PC-9 (cell line): ENCODE measurements around the gene NPAP1. TPM values are rescaled to one million over a fixed set of nuclear protein-coding genes. Genes with fewer than 3 reads are reported as not detected.

Source experiments
- BruUV-seq: library from RNA; stranded (reverse); fragments of 400-500 nt; replicated peaks from 2 replicates; lab custom pipeline; 2021; lab: Mats Ljungman, UMichigan
- CTCF ChIA-PET: fragments of 300-600 bp; sonication (Branson Sonifier 250); formaldehyde crosslinking; loops from one replicate; lab custom pipeline; 2022; ENCODE audit warnings: antibody characterized with exemption; lab: Charles Lee
- POLR2A ChIA-PET: fragments of 300-600 bp; sonication (Branson Sonifier 250); formaldehyde crosslinking; loops from one replicate; lab custom pipeline; 2022; ENCODE audit warnings: antibody characterized with exemption; ENCODE audit not compliant: unreplicated experiment; lab: Charles Lee
- DNase-seq, 2 experiments: peaks; one replicate each; pipeline versions ENCODE4 v3.0.0 to v3.0.0-alpha.2; 2015 to 2022; ENCODE audit warnings: mixed read lengths in 1 of 2
- H2AFZ ChIP-seq: fragments of 200-600 bp; sonication (generic); 2 replicates; pipeline ENCODE4 v1.8.1; 2017; ENCODE audit warnings: antibody characterized with exemption
- H3F3A ChIP-seq: fragments of 200-600 bp; sonication (generic); 2 replicates; pipeline ENCODE4 v1.8.1; 2017; ENCODE audit warnings: antibody characterized with exemption, mild to moderate bottlenecking, low read depth; ENCODE audit not compliant: insufficient read depth
- H3K27ac ChIP-seq: fragments of 200-600 bp; sonication (generic); 2 replicates; pipeline ENCODE4 v1.6.1; 2016; ENCODE audit warnings: mixed run types
- H3K27me3 ChIP-seq: fragments of 200-600 bp; sonication (generic); 2 replicates; pipeline ENCODE4 v1.6.1; 2016; ENCODE audit warnings: low read depth, mixed run types; ENCODE audit not compliant: insufficient read depth
- H3K36me3 ChIP-seq: fragments of 200-600 bp; sonication (generic); 2 replicates; pipeline ENCODE4 v1.6.1; 2016; ENCODE audit warnings: low read depth, mixed run types
- H3K4me1 ChIP-seq: fragments of 200-600 bp; sonication (generic); replicated peaks from 2 replicates; pipeline ENCODE4 v1.6.1; 2016; ENCODE audit warnings: mixed run types; ENCODE audit not compliant: insufficient read depth
- H3K4me2 ChIP-seq: fragments of 200-600 bp; sonication (generic); 2 replicates; pipeline ENCODE4 v1.6.1; 2017; ENCODE audit warnings: mixed run types
- H3K4me3 ChIP-seq: fragments of 200-600 bp; sonication (generic); 2 replicates; pipeline ENCODE4 v1.6.1; 2016; ENCODE audit warnings: mixed run types
- H3K79me2 ChIP-seq: fragments of 200-600 bp; sonication (generic); 2 replicates; pipeline ENCODE4 v1.6.1; 2017; ENCODE audit warnings: low read depth, mixed run types
- H3K9me2 ChIP-seq: fragments of 200-600 bp; sonication (generic); 2 replicates; pipeline ENCODE4 v1.8.1; 2017; ENCODE audit warnings: mild to moderate bottlenecking; ENCODE audit not compliant: insufficient read depth
- H3K9me3 ChIP-seq: fragments of 200-600 bp; sonication (generic); 2 replicates; pipeline ENCODE4 v1.8.1; 2016; ENCODE audit warnings: low read depth; ENCODE audit not compliant: insufficient read depth
- H4K20me1 ChIP-seq: fragments of 200-600 bp; sonication (generic); 2 replicates; pipeline ENCODE4 v1.8.1; 2017; ENCODE audit not compliant: insufficient read depth
- EZH2 ChIP-seq: fragments of 200-600 bp; sonication (generic); IDR thresholded peaks from 2 replicates; pipeline ENCODE4 v1.8.0; 2017; ENCODE audit warnings: antibody characterized with exemption, low read depth
- intact Hi-C: fragments of 100-400 bp; cut with micrococcal nuclease; formaldehyde crosslinking; loops from one replicate; pipeline ENCODE4 v1.10.0; 2022; ENCODE audit not compliant: unreplicated experiment
- total RNA-seq: library from RNA; stranded (reverse); gene quantifications from 2 replicates; pipeline ENCODE4 v1.2.3, GENCODE V29; 2021
- TF ChIP-seq, protein P1 (sequence below): fragments of 200-600 bp; sonication (generic); conservative IDR thresholded peaks from 2 replicates; pipeline ENCODE4 v1.6.1; 2017; ENCODE audit warnings: mixed run types, antibody characterized with exemption, mild to moderate bottlenecking, moderate library complexity

NPAP1 gene
- total RNA-seq, 1 experiment from 2014 or later = not detected

- intact Hi-C loops = no loop called here
- Histone ChIP-seq H3K9me2 (no peaks in the 10 kb centered on the region), H3F3A (no peaks in the 10 kb centered on the region), H3K4me1 (no peaks in the 10 kb centered on the region), H3K27ac (no peak overlapping the region), H3K36me3 (no peaks in the 10 kb centered on the region), H3K4me3 (no peak overlapping the region), H3K79me2 (no peaks in the 10 kb centered on the region), H2AFZ (no peak overlapping the region), H3K27me3 (peaks cover 3% of the 10 kb centered on the region; the same call in 1 of the 2 replicates), H4K20me1 (no peaks in the 10 kb centered on the region), H3K4me2 (no peak overlapping the region), H3K9me3 (no peaks in the 10 kb centered on the region)
- no TSS peak for BruUV-seq
- TF ChIP-seq EZH2 = no peak
- TF ChIP-seq, protein P1, sequence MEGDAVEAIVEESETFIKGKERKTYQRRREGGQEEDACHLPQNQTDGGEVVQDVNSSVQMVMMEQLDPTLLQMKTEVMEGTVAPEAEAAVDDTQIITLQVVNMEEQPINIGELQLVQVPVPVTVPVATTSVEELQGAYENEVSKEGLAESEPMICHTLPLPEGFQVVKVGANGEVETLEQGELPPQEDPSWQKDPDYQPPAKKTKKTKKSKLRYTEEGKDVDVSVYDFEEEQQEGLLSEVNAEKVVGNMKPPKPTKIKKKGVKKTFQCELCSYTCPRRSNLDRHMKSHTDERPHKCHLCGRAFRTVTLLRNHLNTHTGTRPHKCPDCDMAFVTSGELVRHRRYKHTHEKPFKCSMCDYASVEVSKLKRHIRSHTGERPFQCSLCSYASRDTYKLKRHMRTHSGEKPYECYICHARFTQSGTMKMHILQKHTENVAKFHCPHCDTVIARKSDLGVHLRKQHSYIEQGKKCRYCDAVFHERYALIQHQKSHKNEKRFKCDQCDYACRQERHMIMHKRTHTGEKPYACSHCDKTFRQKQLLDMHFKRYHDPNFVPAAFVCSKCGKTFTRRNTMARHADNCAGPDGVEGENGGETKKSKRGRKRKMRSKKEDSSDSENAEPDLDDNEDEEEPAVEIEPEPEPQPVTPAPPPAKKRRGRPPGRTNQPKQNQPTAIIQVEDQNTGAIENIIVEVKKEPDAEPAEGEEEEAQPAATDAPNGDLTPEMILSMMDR = no peak
- POLR2A ChIA-PET = no interaction called here
- CTCF ChIA-PET = no interaction called here
- DNase-seq = no peak
These were observed 21.3 kb downstream of the NPAP1 start for GRCh38 chr15:24696842-24697241.

DNA sequence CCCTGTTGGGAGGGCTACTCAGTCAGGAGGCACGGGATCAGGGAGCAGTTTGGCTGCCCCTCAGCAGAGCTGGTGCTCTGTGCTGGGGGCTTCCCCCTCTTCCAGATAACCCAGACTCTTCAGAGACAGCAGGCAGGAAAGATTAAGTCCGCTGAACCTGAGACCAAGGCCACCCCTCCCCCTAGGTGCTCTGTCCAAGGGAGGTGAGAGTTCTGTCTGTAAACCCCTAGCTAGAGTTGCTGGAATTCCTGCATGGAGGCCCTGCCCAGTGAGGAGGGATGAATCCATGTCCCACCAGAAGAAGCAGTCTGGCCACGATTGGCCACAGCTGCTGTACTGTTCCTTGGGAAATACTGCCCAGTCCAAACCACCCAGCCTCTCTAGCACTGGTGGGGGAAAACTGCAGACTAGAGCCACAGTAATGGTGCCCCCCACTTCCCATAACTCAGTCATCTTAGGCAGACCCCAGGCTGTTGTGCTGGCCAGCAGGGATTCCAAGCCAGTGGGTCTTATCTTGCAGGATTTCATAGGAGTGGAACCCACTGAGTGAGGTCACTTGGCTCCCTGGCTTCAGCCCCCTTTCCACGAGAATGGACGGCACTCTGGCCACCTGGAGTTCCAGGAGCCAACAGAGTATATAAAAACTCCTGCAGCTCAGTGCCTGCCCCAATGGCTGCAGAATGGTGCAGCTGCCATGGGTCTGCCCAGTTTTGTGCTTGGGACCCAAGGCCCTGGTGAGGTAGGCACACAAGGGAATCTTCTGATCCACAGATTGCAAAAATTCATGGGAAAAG, 42.9 kb downstream of the NPAP1 start:
- Histone ChIP-seq H3K4me2 (no peak overlapping the region), H4K20me1 (no peaks in the 10 kb centered on the region), H3K79me2 (no peaks in the 10 kb centered on the region), H3K9me2 (no peaks in the 10 kb centered on the region), H3F3A (no peaks in the 10 kb centered on the region), H3K36me3 (no peaks in the 10 kb centered on the region), H3K27me3 (no peaks in the 10 kb centered on the region), H3K27ac (no peak overlapping the region), H3K9me3 (no peaks in the 10 kb centered on the region), H3K4me3 (no peak overlapping the region), H2AFZ (no peak overlapping the region), H3K4me1 (no peaks in the 10 kb centered on the region)
- ChIA-PET POLR2A (no interaction called here), CTCF (no interaction called here)
- BruUV-seq = no TSS peak
- intact Hi-C loops = no loop called here
- no peak for TF ChIP-seq EZH2
- TF ChIP-seq, protein P1 = no peak
- DNase-seq = no peak

GRCh38 chr15:24729760-24730159, 54.2 kb downstream of the NPAP1 start:
- POLR2A ChIA-PET = no interaction called here
- intact Hi-C loops = no loop called here
- no TSS peak for BruUV-seq

More at GRCh38 chr15:24729760-24730159, 54.2 kb downstream of the NPAP1 start:
- no peaks in the 10 kb centered on the region for H3F3A ChIP-seq
- no peak for DNase-seq
- no peaks in the 10 kb centered on the region for H3K4me1 ChIP-seq
- no peak overlapping the region for H2AFZ ChIP-seq
- no peaks in the 10 kb centered on the region for H4K20me1 ChIP-seq
- H3K4me2 ChIP-seq = no peak overlapping the region
- H3K27me3 ChIP-seq = no peaks in the 10 kb centered on the region
- no peaks in the 10 kb centered on the region for H3K9me3 ChIP-seq
- TF ChIP-seq, protein P1 = no peak
- no peak for TF ChIP-seq EZH2
- no peak overlapping the region for H3K4me3 ChIP-seq
- H3K79me2 ChIP-seq = no peaks in the 10 kb centered on the region
- H3K27ac ChIP-seq = no peak overlapping the region
- CTCF ChIA-PET = no interaction called here
- no peaks in the 10 kb centered on the region for H3K9me2 ChIP-seq
- no peaks in the 10 kb centered on the region for H3K36me3 ChIP-seq
